Right kidney (tissue), 1 donor: ENCODE results near the gene RSPH1.

Experiments
- DNase-seq: peaks from one replicate; pipeline ENCODE4 v3.0.0-alpha.2; 2016

RSPH1 gene

DNA sequence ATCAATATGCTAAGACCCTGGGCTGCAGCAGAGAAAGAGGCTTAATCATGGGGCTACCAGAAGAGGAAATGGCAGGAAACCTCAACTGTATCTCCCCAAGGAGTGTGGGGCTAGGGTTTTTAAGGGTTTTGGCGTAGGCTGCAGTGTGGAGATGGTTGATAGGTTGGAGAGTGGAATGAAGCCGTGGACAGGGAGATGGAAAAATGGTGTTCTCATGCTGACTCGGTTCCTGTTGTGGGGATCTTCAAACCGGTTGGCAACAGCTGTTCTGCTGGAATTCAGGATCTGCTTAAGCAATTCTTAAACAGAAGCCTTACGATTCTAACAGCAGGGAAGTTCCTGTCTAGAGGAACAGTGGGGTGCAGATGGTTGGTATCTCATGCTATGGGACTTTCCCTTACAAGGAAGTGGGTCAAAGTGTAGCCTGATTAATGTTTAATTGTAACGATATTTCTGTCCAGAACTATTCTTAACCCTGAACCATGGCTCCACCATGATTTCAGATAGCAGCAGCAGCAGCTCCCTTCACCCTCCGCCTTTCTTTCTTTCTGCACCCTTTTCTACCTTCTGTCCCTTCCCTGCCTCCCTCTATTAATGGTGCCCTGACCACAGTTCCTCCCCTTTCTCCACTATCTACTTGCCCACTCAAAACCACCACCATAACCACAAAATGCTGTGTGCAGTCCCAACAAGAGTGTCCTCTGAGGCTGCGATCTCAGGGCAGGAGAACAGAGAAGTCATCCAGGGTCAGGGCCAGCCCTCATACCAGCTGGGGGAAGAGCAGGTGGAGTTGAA, 30.8 kb downstream of the RSPH1 start:
- no peak for DNase-seq

DNA sequence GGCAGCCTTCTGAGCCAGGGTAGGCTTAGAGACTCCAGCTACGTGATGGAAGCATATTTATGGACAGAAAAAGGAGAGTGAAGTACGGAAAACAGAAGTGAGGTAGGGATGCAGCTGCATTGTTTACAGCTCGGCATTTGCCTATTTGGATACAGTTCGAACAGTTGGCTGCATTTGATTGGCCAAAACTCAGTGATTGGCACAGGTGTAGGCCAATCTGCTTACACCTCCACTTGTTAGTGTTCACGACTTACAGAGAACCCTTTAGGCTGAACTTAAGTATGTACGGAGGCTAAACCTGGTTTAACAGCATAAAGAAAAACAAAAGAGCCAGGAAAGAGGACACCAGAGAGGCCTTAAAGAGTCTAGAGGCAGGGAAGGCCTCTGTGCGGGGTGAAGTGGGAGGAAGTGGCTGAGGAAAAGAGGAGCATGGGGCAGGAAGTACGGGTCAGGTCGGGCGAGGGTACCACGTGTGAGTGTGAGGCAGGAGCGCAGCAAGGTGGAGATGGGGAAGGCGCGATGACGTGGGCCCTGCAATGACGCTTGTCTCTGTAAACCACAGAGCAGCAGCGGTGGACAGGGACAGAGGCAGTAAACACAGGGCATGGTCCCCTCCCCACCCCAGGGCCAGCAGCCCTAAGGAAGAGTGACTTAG, 32.0 kb downstream of the RSPH1 start:
- no peak for DNase-seq

DNA sequence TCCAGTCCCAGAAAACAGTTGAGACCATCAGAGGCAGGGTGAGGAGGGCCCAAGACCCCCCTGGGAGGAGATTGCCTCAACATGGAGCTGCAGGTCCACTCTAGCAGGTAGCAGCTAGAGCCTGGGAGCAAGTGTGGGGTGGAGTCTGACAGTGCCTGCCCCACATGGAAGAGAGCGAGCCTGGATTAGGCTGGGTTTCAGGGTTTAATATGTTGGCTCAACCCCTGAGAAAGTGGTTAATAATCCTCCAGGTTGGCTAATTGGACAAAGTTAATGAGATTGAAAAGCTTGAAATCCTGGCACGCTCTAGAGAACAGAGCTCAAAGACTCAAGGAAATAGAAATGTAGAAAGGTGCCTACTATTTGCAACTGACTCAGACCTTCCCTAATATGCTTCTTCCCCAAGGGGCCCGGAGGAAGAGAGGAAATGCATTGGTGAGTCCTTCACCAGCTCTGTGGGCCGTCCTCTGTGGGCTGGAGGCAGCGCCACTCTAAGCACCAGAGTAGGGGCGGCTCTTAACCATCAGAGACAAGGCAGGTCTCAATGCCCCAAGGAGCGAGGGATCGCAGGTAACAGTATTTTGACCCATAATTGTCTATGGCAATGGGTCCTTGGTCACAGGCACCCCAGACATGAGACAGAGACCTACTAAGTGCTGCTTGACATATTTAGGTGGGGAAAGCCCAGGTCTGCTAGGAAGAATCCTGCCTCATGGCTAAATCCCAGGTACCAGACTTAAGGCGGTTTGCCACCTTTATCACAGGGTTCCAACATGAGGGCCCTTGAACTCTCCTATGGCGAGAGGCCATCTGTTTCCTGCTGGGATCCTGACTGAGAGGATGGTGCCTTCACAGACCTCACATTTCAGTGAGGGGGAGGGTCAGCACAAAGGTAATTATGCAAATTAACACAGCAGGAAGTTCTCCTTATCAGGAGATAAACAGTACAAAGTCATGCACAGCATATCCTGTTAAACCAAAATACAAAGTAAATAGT, 33.8 kb downstream of the RSPH1 start:
- DNase-seq, result peak; percentile 58

DNA sequence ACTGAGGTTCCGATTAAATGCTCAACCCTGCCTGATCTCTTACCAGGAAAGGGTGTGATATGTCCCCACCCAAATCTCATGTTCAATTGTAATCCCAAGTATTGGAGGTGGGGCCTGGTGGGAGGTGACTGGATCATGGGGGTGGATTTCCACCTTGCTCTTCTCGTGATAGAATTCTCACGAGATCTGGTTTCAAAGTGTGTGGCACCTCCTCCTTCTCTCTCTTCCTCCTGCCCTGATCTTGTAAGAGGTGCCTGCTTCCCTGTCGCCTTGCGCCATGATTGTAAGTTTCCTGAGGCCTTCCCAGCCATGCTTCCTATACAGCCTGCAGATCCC, 34.9 kb downstream of the RSPH1 start:
- no peak for DNase-seq

DNA sequence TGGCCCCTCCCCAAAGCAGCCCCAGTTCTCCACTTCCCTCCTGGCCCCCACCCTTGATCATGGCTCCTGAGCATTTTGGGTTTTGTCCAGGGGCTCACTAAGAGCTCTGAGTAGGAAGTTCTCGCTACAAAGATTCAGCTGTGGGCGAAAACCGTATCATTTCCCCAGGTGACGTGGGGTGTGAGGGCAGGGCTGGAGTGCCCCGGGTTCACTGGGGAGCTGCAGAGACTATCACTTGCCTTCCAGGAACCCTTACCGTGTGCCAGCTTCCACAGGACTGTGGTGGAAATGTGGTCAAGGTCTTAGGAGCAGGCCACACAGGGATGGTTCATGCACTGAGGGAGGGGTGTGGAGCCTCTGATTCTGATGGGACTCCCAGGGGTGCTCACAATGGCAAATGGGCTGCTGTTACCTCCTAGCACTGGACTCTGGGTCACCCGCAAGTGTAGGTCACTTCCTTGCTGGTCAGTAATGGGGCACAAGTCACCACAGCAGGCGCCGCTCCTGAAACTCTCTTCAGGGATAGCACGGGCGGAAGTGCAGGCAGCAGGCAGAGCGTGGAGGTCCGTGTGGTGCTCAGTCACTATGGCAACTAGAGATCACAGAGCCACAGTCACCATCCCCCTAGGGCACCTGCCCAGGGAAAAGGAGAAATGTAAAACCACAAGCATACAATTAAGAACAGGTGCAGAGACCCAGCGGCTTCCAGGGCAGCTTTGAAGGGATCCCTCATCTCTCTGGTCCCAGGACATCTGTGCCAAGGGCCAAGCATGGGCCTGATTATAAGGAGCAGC, 35.4 kb downstream of the RSPH1 start:
- peak; percentile 51 for DNase-seq

DNA sequence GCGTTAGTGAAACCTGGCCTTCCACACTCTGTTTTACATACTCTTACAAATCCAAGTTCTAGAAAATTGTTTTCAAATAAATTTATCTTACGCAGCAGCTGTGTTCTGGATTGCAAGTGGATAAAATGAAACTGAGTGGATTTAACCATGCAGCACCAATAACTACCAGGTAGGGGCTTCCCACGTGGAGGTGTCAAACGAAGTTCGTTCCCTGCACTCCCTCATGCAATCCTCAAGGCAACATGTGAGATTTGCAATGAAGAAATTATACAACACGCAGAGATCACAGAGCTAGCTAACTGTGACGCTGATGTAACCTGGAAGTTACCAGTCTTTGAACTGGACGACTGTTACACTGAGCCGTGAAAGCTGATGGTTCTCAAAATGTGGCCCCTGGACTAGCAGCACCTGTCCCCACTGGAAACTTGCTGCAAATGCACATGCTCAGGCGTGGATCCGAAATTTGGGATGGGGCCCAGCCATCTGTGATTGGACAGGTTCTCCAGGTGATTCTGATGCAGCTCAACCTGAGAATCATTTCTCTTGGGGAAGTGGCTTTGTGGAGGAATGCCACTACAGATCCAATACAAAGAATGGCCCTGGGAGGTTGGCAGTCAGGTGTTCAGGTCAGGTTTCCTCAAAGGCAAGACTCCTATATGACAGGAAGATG, 36.3 kb downstream of the RSPH1 start:
- DNase-seq, result no peak

DNA sequence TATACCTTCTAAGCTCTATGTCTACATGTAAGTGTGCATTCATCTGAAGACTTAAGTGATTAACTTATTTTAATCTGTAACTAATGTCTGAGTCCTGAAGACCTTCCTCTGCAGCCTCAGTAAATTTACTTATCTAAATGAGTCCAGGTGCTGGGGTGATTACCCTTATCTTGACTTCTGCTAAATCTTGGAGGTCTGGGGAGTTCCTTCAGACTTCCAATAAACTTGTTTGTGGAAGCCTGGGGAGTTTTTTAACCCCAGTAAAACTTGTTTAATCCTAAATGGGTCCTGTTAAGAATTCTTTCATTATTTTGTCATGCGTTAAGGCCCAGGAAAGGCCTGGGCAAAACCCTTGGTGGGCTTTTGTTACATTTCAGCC, 37.0 kb downstream of the RSPH1 start:
- DNase-seq, result no peak

DNA sequence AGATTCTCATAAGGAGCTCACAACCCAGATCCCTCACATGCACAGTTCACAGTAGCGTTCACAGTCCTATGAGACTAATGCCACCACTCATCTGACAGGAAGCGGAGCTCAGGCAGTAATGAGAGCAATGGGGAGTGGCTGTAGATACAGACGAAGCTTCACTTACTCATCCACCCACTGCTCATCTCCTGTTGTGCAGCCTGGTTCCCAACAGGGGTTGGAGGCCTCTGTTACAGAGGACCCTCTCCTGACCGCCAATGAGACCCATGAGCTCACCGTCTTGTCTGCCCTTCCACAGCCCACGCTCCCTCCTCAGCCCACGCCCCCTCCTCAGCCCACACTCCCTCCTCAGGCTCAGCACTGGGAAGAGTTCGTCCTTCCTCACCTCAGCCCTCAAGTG, 39.6 kb downstream of the RSPH1 start:
- DNase-seq, result no peak

DNA sequence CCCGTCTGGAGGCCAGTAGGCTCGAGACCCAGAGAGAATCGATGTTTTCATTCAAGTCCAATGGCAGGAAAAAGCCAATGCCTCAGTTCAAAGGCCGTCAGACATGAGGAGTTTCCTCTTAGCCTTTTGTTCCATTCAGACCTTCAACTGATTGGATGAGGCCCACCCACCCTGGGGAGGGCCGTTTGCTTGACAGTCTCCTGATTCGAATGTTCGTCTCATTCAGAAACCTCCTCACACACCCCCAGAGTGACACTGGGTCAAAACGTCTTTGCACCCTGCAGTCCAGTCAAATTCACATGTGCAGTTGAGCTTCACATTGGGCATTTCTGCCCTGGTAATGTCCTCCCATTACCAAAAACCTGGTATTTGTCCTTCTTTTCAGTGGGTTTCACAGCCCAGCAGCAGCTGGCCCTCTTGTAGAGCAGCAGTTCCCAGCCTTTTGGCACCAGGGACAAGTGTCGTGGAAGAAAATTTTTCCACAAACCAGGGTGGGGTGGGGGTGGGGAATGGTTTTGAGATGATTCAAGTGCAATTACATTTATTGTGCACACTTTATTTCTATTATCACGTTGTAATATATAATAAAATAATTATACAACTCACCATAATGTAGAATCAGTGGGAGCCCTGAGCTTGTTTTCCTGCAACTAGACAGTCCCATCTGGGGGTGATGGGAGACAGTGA, 40.1 kb downstream of the RSPH1 start:
- DNase-seq, result no peak

DNA sequence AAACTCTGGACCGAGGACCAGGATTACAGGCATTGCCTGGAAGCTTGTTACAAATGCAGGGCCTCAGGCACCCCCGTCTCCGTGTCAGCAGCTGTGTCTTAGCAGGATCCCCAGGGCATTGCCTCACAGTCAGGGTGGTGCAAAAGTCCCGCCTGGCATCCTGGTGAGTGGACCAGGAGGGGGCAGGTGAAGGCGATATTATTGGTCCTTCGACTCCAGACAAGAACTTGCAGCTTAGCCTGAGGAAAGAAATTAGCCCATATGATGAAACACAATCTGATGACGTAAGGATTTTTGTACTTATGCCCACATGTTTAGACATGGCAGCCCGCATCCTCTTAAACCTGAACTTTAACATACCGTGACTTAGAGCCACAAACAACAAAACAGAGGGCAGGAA, 40.8 kb downstream of the RSPH1 start:
- no peak for DNase-seq

DNA sequence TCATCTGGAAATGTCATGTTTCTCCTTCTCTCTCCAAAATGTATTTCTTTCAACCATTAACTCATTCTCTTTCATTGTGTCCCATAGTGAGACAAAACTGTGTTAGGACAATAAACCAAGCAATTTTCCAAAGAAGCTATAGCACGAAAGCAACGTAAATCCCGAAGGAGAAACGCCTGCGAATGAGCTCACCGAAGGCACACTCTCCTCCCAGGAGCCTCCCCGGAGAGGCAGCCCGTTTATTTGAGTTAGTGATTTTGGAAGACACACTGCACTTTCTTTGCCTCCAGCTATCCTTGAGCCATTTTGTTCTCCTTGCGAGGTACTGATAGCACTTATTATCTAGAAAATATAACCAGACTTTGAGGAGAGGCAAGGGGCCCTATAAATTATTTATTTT, 41.2 kb downstream of the RSPH1 start:
- DNase-seq, result no peak

DNA sequence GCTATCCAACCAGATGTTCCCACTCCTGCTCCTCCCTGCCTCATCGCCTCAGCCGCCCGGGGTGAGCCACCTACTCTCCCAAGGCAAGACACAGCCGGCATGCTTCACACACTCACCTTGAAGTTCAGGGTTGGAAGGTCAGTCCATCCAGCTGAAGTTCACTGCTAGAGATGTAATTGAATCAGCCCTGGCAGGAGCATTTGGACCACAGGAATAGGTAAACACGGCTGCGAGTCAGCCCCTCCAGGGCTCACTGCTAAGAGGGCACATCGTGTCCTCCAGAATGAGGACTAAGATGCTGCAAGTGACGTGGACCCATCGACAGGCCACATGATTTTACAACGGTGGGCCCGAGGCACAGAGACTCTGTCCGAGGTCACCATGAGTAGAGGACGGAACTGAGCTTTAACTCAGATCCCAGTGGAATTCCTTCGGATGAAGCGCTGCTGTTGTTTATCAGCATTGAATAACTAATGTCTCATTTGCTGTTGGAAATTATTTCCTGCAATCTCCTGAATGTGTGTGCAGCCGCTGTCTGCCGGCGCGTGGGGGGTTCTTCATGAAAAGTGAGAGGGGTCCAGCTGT, 41.9 kb downstream of the RSPH1 start:
- peak; percentile 36 for DNase-seq

DNA sequence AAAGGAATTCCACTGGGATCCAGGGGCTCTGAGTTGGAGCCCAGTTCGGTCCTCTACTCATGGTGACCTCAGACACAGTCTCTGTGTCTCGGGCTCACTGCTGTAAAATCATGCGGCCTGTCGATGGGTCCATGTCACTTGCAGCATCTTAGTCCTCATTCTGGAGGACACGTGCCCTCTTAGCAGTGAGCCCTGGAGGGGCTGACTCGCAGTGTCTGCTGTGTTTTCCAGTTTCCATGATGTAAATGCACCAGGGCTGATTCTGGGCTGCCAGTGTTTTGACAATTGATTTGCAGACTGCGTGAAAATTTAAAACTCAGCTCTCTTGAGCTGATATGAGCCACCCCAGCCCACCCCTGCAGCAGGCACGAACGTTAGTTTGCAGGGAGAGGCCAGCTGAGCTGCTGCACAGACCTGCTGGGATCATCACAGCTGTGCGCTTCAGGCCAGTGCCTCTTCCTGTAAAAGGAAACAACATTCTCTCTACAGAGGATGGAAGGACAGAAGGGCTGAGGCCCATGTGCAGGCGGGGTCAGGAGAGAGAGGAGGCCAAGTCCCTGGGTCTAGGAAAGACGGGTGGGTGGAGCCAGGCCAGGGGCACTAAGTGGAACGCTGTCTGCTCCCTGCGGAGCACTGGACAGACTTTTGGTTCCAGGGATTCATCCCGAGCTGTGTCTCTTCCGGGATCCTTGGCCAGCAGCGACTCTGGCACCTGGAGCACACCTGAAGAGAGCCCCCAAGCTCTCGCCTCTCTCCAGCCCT, 42.6 kb downstream of the RSPH1 start:
- peak; percentile 42 for DNase-seq

DNA sequence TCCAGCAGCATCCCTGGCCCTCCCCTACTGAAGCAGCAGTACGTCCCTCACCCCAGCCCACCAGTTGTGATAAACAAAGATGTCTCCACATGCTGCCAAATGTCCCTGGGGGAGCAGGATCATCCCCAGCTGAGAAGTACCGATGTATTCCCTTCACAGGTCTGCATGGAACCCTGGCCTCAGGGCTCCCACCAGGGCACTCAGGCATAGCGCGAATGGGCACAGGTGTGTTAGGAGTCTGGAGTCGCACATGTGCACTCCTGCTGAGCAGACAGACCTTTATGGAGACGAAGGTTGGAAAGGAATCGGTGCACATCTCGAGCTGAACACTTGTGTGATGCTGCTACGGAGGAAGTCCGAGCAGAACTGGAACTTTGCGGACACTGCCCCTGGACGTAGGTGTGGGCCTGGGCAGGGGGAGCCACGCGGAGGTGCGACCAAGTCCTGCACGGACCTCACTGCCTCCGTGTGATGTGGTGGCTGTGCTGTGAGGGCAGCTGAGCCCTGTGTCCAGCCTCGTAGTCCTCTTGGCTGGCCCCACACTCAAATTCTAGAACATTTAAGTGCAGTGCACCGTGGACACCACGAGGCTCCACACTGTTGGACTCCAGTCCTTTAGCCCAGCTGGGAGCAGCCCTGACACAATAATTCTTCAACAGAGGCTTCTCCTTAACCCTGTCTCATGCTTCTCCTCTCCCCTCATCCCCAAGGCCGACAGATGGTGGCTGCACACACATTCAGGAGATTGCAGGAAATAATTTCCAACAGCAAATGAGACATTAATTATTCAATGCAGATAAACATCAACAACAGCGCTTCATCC, 43.4 kb downstream of the RSPH1 start:
- no peak for DNase-seq

DNA sequence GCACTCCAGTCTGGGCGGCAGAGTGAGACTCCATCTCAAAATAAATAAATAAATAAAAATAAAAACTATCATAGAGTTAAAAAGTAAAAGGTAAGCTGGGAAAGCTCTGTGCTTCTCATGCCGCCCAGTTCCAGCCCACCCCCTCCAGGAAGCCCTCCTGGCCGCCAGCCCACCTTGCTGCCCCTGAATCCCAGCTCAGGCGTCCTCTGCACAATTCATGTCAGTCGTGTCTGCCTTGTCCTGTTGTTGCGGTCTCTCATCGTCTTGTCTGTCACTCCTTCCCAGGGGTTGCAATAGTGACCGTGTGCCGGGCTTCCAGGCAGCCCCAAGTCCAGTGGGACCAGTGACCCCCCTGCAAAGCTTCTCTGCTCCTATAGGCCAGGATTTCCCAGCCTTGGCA, 44.1 kb downstream of the RSPH1 start:
- no peak for DNase-seq

DNA sequence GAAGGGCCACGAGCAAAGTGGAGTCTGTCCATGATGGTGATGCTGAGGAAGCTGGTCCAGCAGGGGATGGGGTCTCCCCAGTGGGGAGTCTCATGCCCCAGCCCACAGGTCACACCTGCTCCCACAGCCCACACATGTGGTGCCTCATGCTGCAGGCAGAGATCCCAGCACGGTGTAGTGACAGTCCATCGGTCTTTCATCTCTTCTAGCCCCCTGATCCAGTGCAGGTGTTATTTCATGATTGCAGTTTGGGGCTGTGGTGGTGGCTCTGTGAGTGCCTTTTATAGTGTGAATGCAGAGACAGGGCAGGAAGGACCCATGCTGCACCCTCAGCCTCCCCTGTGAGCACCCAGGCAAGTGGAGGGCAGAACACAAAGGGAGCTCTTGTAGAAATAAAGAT, 47.3 kb downstream of the RSPH1 start:
- DNase-seq, result no peak

DNA sequence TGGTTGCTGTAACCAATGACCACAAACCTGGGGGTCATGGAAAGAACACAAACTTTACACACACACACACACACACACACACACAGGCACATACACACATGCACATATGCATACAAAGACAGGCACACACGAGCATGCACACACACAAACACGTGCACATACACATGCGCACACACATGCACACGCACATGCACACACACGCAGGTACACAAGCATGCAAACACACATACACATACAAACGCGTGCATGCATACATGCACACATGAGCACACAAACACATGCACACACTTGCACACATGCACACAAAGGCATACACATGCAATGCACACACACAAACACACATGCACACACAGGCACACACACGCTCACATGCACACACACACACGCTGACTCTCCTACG, 48.3 kb downstream of the RSPH1 start:
- no peak for DNase-seq

DNA sequence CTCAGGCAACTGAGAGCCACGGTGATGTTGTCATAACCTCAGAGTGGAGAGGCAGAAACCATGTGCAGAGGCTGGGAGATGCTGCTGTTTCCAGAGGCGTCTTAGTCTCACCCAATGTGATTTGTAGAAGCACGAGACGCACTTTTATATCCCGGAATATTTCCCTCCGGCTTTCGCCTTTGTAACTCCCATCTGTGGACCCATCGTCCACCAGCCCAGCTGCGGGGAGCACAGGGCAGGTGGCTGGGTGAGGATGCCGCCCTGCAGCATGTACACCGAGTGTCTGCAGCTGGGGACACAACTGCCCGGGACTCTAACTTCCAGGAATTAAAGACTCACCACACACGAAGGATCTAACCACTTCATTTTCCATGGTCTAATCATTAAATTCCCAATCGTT, 48.8 kb downstream of the RSPH1 start:
- DNase-seq, result no peak

DNA sequence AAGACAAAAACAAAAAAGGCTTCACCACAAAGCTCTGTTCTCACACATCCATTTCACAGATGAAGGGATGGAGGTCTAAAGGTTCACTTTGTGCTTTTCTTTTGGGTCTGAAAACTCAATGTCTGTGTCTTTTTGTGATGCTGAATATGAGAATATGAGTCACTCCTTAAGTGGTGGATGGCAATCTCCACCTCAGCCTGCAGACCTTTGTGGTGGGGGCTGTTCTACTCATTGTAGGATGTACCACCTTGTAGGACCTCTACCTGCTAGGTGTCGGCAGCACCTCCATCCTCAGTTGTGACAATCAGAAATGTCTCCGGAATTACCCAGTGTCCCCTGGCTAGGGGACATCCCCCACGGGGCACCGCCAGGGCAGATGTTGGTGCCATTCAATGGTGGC, 49.5 kb downstream of the RSPH1 start:
- DNase-seq, result no peak
